D721Med (cell line): ENCODE measurements around the gene LIMK2.
"Not testable (repeated sequence)": the region's sequence is repeated elsewhere in the genome, so short reads cannot be mapped to it uniquely, and the experiment has no call there.

Experiments
- DNase-seq: peaks from one replicate; pipeline ENCODE4 v3.0.0; 2011; ENCODE audit warnings: low spot score; ENCODE audit not compliant: insufficient read length
- FAIRE-seq: peaks from 2 replicates; lab custom pipeline; 2011; peaks lifted over from hg19 to GRCh38; lab: Jason Lieb, UNC
- CTCF ChIP-seq: IDR thresholded peaks from 2 replicates; pipeline ENCODE4 v1.5.1; 2012; ENCODE audit warnings: mild to moderate bottlenecking, control low read depth; ENCODE audit not compliant: insufficient read depth; ENCODE audit errors: missing control alignments

LIMK2 gene

GRCh38 chr22:31221084-31221483 is 9.0 kb downstream of the LIMK2 start:
- DNase-seq = no peak
- TF ChIP-seq CTCF = no peak
- FAIRE-seq = no peak

DNA sequence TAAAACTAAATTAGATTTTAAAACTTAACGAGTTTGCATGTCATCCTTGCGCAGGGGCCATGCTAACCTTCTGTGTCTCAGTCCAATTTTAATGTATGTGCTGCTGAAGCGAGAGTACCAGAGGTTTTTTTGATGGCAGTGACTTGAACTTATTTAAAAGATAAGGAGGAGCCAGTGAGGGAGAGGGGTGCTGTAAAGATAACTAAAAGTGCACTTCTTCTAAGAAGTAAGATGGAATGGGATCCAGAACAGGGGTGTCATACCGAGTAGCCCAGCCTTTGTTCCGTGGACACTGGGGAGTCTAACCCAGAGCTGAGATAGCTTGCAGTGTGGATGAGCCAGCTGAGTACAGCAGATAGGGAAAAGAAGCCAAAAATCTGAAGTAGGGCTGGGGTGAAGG is 10.6 kb downstream of the LIMK2 start:
- FAIRE-seq (no peak), DNase-seq (no peak)
- no peak for TF ChIP-seq CTCF

- no peak for TF ChIP-seq CTCF
- DNase-seq (no peak), FAIRE-seq (no peak)
Measured at GRCh38 chr22:31223786-31224191, 11.7 kb downstream of the LIMK2 start.

DNA sequence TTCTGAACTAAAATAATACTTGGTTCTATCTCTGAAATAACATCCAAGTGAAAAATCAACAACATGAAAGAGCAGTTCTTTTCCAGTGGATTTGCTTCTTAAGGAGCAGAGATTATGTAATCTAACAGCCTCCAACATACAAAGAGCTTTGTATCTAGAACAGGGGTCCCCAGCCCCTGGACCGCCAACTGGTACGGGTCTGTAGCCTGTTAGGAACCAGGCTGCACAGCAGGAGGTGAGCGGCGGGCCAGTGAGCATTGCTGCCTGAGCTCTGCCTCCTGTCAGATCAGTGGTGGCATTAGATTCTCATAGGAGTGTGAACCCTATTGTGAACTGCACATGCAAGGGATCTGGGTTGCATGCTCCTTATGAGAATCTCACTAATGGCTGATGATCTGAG is 12.6 kb downstream of the LIMK2 start:
- DNase-seq = not testable (repeated sequence)

DNA sequence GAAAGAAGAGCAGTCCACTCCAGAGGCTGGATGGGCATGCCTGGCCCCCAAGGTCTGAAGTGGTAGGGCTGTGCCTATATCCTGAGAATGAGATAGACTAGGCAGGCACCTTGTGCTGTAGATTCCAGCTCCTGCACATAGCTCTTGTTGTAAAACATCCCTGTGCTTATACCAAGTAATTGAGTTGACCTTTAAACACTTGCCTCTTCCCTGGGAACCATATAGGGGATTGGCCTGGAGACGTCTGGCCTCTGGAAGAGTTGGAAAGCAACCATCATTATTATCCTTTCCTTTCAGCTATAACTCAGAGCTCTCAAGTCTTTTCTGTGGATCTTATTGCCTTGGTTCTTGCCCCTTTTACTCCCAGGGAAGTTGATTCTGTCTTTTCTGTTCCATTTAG is 15.1 kb downstream of the LIMK2 start:
- no peak for FAIRE-seq
- DNase-seq = no peak
- no peak for TF ChIP-seq CTCF

More for the DNA sequence above, 12.6 kb downstream of the LIMK2 start:
- not testable (repeated sequence) for FAIRE-seq

GRCh38 chr22:31229402-31230079 is 17.4 kb downstream of the LIMK2 start:
- FAIRE-seq = no peak
- no peak for TF ChIP-seq CTCF
- DNase-seq = no peak

GRCh38 chr22:31230155-31230870 is 18.2 kb downstream of the LIMK2 start:
- FAIRE-seq (no peak), DNase-seq (no peak)
- no peak for TF ChIP-seq CTCF
